Retinal pigment epithelial cell (primary cell): ENCODE data around the gene MMP28.

Experiments used
- DNase-seq: peaks from one replicate; pipeline ENCODE4 v3.0.0-alpha.2; 2010; ENCODE audit warnings: low read depth
- H3K4me3 ChIP-seq: 2 replicates; pipeline ENCODE4 v1.5.1; 2011; ENCODE audit warnings: mild to moderate bottlenecking, low read length, control low read depth, moderate library complexity
- TF ChIP-seq, protein P1 (sequence below): conservative IDR thresholded peaks from 2 replicates; pipeline ENCODE4 v1.5.1; 2011; ENCODE audit warnings: low read depth, low read length, control low read depth, inconsistent platforms

MMP28 gene

DNA sequence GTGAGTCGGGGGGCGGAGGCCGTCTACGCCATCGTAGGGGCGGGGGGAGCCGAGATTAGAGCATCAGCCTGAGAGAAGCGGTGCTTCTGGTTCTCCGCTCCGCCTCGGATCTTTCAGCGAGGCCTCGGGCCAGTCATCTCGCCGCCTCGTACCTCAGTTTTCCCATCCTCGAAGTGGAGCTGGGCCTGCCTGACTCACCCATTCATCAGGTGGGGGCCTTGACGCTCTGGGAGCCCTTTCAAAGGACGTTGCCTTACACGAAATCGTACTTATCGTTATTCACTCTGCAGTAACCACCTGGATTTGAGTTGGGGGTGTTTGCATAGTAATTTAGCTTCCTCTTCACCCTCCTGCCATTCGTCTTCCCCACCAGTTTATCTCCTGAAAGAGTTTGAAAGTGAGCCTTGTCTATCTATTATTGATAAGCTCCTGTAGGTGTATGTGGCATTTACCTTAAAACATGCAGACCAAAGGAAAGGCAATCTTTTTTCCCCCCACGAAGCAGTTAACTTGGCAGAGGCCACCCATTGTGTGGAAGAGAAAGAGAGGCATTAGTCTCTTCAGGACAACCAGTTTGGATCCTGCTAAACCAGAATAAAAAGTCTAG is 14.5 kb upstream of the MMP28 start:
- no peak for DNase-seq
- peak overlapping the region; percentile 70 for H3K4me3 ChIP-seq
- TF ChIP-seq, protein P1, sequence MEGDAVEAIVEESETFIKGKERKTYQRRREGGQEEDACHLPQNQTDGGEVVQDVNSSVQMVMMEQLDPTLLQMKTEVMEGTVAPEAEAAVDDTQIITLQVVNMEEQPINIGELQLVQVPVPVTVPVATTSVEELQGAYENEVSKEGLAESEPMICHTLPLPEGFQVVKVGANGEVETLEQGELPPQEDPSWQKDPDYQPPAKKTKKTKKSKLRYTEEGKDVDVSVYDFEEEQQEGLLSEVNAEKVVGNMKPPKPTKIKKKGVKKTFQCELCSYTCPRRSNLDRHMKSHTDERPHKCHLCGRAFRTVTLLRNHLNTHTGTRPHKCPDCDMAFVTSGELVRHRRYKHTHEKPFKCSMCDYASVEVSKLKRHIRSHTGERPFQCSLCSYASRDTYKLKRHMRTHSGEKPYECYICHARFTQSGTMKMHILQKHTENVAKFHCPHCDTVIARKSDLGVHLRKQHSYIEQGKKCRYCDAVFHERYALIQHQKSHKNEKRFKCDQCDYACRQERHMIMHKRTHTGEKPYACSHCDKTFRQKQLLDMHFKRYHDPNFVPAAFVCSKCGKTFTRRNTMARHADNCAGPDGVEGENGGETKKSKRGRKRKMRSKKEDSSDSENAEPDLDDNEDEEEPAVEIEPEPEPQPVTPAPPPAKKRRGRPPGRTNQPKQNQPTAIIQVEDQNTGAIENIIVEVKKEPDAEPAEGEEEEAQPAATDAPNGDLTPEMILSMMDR = no peak

DNA sequence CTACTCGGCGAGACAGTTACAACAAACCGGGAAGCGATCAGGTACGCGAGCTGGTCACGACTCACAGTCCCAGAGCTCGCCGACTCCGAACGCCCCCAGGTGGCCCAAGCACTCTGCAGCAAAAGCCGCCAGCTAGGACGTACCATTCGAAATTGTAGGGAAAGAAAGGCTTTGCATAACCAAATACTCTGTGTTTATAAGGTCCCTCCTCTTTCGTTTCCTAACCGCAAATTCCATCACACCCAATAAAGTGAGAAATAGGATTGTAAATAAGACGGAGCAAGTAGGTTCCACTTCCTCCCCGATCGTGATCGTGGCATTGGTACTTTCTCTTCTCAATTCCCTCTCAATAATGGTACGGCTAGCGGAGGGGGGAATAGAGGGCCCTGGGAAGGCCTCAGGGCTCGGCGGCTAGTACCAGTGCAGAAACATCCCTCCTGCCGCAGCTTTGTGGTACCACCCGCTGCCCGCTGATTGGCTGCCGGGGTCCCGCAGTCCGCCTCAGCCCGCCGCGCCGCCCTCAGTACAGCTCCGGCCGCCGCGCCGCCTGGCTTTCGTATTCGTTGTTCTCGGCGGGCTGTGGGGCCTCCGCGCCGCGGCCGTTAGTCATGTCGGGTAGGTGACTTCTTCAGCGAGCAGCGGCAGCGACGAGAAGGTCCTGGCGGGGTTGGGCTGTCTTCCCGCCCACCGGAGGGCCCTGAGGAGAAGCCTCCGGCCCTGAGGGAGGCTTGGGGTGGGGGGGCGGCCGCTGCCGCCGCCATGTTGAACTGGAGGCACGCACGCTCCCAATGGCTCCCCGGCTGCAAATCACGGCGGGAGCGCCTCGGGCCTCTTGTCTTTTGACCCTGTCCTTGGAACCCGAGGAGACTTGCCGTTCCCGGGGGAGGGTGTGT is 13.8 kb upstream of the MMP28 start, which contains the start of gene TAF15:
TSS of gene TAF15 (plus strand) at position 523 of the 893 bp plus-strand sequence. CDS start at position 609, 86 bp downstream.
- TF ChIP-seq, protein P1 = peak; percentile 90
- peak; percentile 97 for DNase-seq
- peak within 1 kb of the TSS; percentile 70 for H3K4me3 ChIP-seq

DNA sequence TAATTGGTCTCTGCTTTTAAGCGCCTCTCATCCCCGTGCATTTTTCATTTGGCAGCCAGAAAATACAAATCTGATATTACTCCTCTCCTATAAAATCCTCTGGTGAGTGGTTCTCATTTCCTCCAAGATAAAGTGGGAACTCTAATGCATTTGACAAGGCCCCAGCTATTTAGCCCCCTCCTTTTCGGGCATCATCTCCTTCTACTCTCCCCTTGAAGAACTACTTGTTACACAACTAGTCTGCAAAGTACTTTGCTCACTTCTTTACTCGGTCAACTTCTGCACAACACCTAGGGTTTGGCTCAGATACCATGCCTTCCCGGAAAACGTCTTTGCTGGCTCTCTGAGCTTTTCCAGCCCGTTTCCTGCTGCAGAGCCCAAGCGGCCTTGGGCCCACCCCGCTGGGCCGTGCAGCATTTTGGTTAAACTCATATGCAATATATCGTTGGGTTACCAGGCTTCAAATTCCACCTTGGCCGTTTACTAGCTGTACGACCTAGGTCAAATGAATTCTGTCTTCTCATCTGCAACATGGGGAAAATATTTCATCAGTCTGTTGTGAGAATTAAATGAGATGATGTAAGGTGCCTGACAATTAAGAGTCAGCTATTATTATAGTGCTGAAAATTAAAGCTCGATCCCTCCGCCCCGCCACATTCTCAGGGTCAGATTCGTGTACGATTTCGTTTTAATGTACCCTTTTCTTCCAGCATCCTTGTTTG is 13.0 kb upstream of the MMP28 start:
- TF ChIP-seq, protein P1 = no peak

DNA sequence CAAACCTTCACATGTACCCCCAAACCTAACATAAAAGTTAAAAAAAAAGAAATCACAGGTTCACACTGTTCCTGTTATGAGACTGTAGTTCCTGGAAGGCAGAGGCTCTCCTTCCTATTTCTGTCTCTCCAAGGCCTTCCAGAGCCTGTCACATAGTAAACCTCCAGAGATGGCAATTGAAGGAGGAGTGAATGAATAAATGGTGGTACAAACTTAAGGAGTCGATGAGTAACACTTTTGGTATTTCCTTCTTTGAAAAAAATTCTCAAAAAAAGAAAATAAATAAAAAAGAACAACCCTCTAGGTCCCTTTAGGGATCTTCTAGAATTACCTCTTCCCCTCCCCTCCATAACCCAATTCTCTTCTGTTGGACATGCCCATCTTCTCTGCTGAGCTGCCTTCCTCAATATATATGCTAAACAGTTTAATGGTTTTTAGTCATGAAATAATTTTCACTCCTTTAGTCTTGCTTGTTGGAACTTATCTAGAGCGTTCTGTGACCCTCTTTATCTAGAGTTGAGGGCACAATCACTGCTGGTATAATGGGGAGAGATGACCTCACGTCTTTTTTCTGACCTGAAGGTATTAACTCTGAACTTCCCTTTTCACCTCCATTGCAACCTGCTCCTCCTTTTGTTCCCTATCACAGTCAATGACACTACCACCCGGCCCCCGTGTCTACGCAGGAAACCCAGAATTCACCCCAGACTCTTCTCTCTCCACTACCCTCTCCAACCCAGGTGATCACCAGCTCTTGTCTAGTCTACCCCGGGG is 12.1 kb upstream of the MMP28 start:
- TF ChIP-seq, protein P1 = no peak
- no peak overlapping the region for H3K4me3 ChIP-seq
- no peak for DNase-seq

More for the DNA sequence above, 13.0 kb upstream of the MMP28 start:
- H3K4me3 ChIP-seq = peak overlapping the region; percentile 70
- DNase-seq = no peak

DNA sequence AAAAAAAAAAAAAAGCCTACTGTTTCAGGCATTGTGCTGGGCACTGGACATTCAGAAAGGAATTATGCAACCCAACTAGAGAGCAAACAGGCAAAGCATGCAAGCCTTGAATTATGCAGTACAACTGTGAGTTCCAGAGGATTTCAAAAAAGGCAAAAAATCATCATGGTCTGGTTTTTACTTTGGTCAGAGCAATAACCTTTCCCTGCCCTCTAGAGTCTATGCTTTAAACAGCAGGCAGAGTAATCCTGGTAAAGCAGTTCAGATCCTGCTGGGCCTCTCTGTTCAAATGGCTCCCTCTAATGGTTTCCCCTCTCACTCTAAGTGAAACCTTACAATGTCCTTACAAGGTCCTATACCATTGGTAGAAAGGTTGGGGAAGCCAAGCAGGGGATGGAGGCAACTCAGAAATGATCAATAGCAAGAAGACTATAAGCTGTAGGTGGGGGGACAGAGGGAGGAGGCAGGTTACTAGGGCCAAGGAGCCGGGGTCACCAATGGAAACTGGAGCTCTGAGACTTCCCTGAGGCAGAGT is 9.3 kb upstream of the MMP28 start:
- TF ChIP-seq, protein P1 = peak; percentile 98
- no peak overlapping the region for H3K4me3 ChIP-seq
- peak; percentile 76 for DNase-seq

GRCh38 chr17:35801583-35802224 is 6.3 kb upstream of the MMP28 start:
- TF ChIP-seq, protein P1 = no peak
- no peak overlapping the region for H3K4me3 ChIP-seq
- no peak for DNase-seq
